OCI-M2 (cell line): Measurements from ENCODE around the gene FN3KRP.
"Not testable (repeated sequence)": the region's sequence is repeated elsewhere in the genome, so short reads cannot be mapped to it uniquely, and the experiment has no call there.

Source experiments
- DNase-seq: peaks from one replicate; lab custom pipeline; 2025; ENCODE audit not compliant: unreplicated experiment; lab: John Stamatoyannopoulos, UW

The FN3KRP gene

DNA sequence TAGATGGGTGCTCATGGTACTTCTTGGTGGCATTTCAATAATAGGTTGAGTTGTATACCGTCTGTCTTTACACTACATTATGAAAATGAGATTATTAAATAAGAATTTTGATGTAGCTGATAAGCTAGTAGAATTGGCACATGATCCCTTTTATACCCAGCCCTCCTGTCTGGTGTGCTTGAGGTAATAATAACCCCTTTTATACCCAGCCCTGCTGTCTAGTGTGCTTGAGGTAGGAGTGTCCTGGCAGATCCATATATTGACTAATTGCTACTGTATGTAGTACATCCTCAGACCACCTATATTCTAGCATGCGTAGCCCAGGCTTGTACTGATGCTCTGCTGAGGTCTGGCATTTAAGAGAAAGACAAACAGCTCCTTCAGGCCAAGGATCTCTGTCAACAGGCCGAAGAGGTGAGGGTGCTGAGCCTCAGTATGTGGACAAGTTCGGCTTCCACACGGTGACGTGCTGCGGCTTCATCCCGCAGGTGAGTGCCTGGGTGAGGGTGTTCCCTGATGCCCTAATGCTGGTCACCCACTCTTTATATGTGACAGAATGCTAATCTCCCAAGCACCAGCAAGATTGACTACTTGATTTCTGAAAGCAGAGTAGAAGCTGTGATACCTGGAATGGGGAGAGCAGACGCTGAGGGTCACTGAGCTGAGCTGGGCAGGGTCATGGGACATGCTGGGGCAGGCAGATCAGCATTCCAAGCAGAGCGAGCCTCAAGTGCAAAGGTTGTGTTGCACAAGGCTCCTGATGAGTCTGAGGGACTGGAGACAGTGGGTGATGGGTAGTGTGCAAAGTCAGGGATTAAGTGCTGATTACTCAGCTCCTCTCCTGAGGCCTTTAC lies 24.6 kb downstream of the FN3KRP start:
- DNase-seq, result no peak

DNA sequence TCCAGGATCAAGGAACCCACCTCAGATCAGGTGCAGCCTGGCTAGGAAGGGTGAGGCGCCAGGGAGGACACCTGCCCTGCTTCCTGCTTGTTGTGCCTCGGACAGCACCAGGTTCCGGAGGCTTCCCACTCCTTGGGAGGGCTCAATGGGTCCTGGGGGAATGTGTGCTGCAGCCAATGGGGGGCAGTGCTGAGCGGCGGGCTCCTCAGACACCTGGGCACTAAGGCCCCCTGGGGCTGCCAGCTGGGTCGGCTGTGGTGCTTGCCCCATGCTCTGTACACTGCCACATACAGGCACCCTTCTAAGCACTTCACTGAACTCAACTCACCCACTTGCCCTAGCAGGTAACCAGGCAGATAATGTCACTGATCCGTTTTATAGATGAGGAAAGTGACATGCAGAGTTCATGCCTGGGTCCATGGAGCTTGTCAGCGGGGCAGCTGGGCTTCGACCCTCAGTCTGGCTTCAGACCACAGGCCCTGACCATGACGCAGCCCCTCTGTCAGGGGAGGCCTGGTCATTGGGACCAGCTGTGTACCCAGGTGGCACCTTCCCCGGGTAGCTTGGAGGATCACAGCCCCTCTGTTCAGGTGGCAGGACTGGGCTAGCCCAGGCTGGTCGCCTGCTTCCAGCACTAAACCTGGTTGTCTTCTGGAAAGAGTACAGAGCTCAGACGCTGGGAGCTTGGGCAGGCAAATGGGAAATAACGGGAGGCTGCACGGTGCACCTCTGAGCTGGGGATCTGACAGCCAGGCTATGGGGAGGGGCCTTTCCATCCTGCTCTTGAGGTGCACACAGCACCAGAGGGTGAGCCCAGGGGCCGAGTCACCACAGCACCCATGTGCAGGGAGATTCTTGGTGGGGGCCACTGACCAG lies 27.1 kb downstream of the FN3KRP start:
- no peak for DNase-seq

DNA sequence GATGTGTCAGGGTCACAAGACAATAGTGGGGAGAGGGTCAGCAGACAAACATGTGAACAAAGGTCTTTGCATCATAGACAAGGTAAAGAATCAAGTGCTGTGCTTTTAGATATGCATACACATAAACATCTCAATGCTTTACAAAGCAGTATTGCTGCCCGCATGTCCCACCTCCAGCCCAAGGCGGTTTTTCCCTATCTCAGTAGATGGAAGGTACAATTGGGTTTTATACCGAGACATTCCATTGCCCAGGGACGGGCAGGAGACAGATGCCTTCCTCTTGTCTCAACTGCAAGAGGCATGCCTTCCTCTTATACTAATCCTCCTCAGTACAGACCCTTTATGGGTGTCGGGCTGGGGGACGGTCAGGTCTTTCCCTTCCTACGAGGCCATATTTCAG lies 28.2 kb downstream of the FN3KRP start:
- DNase-seq, result not testable (repeated sequence)

DNA sequence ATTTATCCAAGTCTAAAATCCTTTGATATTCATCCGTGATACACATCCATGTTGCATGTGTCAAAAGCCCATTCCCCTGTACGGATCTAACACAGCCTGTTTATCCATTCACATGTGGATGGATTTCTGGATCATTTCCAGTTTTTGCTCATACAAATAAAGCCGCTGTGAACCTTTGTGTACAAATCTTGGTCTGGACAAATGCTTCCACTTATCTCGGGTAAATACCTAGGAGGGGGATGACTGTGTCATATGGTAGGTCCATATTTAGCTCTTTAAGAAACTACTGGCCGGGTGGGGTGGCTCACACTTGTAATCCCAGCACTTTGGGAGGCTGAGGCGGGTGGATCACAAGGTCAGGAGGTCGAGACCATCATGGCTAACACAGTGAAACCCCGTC lies 29.0 kb downstream of the FN3KRP start:
- no peak for DNase-seq

DNA sequence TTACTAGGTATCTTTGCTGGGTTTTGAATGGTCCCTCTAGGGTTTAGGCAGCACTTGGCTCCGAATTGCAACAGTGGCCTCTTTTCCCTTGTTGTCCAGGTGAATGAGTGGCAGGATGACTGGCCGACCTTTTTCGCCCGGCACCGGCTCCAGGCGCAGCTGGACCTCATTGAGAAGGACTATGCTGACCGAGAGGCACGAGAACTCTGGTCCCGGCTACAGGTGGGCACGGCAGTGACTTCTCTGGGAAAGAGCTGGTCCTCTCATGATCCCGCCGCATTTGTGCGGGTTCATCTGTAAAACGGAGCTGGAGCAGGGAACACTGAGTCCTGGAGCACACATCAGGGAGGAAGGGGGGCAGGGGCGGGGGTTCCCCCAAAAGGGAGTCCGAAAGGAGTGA lies 32.2 kb downstream of the FN3KRP start:
- no peak for DNase-seq

DNA sequence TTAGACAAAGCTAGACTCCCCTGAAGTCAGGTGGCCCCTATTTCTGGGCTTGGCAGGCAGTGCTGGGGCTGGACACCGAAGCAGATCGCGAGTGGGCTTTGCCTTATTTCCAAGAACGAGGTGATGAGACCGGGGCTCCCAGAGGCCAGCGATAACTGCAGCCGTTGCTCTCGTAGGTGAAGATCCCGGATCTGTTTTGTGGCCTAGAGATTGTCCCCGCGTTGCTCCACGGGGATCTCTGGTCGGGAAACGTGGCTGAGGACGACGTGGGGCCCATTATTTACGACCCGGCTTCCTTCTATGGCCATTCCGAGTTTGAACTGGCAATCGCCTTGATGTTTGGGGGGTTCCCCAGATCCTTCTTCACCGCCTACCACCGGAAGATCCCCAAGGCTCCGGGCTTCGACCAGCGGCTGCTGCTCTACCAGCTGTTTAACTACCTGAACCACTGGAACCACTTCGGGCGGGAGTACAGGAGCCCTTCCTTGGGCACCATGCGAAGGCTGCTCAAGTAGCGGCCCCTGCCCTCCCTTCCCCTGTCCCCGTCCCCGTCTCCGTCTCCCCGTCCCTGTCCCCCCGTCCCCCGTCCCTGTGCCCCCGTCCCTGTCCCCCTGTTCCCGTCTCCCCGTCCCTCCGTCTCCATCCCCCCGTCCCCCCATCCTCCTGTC lies 33.9 kb downstream of the FN3KRP start:
- DNase-seq, result no peak

DNA sequence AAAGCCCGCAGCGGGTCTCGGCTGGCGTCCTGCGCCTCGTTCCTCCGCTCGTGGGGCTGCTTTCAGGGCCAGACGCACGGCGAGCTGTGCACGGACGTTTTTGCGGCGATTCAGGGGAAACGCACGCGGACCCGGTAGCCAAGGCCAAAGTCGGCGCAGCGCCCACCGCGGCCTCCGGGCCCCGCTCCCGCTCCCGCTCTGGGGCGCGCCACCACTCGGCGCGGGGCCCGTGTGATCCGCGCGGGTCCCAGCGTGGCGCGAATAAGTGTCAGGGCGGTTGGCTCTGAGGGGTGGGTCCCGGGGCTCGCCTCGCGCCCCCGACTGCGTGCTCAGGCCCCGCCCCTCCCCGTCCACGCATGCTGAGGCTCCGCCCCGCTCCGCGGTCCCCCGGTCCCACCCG lies 34.7 kb downstream of the FN3KRP start:
- DNase-seq, result no peak

DNA sequence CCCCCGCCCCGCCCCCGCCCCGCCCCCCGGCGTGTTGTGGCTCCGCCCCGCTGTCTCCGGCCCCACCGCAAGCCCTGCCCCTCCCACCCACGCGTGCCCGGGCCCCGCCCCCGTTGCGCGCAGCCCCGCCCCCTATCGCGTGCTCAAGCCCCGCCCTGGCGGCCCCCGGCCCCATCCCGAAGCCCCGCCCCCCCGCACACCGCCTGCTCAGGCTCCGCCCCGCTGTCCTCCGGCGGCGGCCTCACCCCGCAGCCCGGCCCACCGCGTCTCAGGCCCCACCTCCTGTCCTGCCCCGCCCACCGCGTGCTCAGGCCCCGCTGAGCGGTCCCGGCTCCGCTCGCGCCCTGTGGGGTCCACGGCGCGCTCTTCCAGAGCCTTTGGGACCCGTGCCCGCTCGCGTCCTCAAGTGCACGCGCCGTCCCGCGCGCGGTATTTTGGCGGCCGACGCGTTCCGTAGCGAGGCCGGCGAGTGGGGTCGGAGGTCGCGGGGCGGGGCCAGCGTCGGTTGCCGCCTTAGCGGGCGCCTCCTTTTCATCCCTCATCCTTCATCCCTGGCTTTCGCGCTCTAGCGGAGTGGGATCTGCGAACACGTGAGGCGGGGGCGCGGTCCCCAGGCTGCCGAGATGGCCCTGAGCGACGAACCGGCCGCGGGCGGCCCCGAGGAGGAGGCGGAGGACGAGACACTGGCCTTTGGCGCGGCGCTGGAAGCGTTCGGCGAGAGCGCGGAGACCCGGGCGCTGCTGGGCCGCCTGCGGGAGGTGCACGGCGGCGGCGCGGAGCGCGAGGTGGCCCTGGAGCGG lies 35.3 kb downstream of the FN3KRP start, which contains the start of gene TBCD:
TSS of gene TBCD (plus strand) at position 495 of the 800 bp plus-strand sequence. CDS start at position 624, 129 bp downstream.
- no peak for DNase-seq

DNA sequence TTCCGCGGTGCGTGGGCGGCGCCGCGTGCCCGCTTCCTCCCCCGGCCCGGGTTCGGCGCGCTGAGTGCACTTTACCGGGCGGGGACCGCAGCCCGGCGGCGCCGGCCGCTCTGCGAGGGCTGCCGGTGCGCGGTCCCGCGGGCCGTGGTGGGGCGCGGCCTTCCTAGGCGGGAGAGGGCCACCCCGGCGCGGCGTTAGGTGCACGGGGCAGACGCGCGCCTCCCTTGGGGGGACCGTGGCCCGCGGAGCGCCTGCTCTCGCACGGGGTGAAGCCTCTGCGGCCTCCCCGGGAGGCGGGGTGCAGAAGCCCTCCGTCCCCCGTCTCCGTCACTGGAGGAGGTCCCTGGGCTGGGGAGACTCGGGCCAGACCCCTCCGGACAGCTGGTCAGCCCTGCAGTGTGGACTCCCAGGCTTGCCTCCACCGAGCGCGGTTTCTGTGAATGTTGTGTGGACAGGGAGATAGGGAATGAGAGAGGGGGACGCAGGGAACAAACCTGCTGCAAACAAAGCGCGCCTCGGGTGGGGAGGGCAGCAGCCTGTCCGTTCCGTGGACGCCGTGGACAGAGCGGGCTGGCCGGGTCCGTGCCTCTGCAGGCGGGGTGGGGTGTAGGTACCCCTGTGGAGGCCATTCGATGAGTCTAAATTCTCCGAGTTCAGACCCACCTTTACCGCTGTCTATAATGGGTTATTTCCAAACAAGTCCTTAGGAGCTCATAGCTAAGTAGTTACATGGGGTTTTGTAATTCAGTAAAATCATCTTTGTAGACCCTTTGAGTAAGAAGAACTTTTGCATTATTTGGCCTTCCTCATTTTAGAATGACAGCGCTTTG lies 36.1 kb downstream of the FN3KRP start:
- DNase-seq, result no peak

DNA sequence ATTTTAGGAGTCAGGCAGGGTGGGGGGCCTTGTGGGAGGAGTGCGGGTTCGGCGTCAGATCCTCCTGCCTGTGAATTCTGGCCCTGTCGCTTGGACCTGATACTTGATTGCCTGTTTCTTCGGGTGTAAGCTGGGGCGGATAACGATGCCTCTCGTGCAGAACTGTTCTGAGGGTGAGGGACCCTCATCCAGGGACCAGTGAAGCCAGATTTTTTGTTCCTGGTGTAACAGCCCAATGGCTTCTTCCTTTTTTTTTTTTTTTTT lies 36.6 kb downstream of the FN3KRP start:
- DNase-seq, result no peak

DNA sequence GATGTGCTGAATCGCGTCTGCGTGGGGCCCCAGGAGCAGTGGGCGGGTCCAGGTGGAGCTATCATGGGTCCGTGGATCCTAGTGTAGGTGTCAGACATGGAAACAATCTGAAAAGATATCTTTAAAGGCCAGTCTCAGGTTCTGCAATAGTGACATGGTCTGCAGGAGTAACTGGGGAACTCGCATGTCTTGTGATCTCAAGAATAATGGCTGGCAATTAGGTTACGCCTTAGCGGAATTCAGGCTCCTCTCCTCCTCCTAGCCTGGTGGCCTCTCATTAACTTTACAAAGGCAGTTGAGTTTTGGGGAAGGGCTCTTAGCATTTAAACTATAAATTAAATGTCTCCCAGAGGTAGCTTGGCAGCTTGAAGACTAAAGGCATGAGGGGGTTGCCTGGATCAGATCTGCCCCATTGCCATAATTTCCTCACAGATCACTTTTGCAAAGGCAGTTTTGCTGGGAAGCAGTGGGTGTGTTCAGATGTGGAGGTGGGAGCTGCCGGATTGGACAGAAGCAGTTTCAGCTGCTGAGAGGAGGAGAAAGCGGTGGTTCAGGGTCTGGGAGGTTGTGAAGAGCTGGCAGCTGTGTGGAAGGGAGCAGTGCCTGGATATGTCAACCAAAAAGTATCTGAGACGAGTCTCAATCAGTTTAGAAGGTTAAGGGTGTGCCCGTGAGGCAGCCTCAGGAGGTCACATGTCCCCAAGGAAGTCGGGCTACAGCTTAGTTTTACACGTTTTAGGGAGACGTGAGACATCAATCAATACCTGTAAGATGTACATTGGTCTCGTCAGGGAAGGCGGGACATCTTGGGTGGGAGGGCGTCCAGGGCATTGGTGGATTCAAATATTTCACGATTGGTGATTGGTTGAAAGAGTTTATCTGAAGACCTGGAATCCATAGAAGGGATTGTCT lies 38.0 kb downstream of the FN3KRP start:
- DNase-seq, result no peak

DNA sequence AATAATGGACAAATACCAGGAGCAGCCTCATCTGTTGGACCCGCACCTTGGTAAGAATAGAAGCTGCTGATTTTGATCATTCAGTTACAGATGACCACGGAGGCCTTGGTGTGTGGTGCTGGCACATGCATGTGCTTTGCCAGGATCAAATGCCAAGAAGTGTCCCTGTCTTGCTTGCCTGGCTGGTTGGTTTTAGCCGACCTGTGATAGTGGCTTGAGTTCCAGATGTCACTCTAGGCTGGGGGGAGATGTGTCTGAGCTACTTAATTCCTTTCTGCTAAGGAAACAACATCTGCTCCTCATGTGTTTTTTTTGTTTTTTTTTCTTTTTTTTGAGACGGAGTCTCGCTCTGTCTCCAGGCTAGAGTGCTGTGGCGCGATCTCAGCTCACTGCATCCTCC lies 39.7 kb downstream of the FN3KRP start:
- DNase-seq, result no peak

DNA sequence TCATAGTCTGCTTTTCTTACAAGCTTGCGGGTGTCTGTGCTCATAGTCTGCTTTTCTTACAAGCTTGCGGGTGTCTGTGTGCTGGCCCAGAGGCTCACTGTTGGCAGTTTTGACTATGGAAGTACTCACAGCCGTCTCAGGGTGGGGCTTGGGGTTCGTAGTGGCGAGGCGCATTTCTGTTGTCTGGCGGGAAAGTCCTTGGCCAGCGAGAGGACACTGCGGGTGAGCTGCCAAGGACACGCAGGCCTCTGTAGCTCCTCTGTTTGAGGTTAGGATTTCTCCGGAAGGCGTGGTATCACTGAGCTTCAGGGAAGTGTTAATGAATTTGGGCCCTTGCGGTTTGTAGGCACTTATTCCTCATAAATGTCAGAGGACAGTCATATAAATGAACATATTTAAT lies 48.9 kb downstream of the FN3KRP start:
- no peak for DNase-seq

DNA sequence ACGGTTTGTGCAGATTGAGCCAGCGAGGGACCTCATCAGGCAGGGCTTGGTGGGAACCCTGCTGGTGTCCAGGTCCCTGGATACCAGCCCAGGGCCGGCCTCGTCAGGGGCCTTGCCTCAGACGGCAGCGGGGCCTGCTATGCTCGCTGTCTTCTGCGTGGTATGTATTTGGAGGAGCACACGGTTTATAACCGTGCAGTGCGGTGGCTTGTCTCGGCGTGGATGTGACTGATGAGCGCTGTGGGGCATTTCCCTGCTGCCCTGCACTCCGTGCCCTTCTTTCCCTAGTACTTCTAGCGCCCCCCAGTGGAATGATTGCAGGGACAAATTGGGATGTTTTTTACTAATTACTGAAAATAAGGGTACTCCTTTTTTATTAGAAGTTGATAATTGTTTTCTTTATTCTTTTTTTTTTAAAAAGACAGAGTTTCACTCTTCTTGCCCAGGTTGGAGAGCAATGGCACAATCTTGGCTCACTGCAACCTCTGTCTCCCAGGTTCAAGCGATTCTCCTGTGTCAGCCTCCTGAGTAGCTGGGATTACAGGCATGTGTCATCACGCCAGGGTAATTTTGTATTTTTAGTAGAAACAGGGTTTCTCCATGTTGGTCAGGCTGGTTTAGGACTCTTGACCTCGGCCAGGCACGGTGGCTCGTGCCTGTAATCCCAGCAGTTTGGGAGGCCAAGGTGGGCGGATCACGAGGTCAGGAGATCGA lies 50.7 kb downstream of the FN3KRP start:
- no peak for DNase-seq

DNA sequence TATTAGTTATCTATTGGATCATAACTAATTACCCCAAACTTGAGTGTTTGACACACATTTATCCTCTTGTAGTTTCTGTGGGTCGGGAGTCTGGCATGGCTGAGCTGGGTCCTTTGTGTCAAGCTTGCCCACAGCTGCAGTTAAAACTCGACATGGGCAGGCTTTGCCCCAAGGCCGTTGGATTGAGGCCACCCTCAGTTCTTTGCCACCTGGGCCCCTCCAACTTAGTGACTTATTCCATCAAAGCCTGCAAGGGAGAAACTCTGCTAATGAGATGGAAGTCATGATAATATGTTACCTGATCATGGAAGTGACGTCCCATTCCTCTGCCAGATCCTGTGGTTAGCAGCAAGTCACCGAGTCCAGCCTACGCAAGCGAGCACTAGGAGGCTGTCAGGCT lies 52.5 kb downstream of the FN3KRP start:
- DNase-seq, result no peak

DNA sequence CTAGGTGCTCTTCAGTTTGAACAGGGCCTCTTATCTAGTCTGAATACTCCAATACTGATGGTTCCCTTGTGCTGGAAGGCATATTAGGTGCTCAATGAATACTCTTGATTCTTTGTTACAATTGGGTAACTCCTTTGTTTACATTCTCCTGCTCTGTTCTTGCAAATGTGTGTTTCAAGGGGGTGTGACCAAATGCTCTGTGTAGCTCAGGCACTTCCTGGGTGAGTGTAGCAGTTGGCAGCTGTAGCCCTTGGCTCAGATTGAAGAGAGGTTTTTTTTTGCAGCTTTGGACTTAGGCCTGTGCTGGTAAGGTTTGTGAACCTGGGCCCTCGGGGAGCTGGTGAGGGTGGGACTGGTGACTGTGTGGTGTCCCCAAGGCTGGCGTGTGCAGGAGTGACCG lies 55.5 kb downstream of the FN3KRP start:
- DNase-seq, result no peak

DNA sequence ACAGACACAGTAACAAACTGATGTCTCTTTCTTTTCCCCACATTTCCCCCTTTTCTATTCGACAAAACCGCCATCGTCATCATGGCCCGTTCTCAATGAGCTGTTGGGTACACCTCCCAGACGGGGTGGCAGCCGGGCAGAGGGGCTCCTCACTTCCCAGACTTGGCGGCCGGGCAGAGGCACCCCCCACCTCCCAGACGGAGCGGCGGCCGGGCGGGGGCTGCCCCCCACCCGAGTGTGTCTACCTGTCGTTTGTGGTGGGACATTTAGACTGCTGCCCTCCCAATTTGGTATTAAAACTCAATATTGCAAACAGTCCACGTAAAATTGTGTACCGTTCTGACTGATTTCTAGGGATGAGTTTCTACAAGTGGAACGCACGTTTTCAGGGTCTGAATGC lies 58.0 kb downstream of the FN3KRP start:
- not testable (repeated sequence) for DNase-seq

DNA sequence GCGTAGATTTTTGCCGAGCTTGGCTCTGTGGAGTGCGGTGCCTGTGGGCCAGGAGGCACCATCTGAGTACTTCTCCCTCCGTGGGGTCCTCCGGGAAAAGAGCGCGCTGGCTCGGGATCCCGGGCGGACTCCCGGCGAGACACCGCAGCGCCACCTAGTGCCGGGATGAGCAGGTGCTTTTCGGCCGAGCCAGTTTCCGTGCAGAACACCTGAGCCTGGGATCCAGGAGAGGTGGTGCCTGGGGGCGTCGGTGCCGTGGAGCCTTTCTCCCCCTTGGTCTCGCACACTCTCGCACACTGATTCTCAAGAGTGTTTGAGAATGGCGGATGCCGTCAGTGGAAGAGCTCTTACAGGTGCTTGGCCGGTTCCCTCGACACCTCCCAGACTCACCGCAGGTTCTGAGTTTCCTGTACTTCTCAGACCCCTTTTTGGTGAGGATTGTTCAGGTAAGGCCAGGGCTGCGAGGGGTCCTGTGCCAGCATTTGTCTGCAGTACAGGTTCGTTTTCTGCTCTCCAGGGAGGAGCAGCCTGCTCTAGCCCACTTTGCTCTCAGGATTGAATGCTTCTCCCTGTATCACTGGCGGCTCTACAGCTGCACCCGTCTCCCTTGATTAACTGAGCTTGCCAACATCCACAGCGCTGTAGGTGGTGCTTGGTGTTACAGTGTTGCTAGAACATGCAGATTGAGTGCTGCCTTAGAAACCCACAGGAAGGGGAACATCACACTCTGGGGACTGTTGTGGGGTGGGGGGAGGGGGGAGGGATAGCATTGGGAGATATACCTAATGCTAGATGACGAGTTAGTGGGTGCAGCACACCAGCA lies 58.7 kb downstream of the FN3KRP start:
- no peak for DNase-seq
